Measurements from ENCODE around the gene ZNF516. TPM values are rescaled to one million over a fixed set of nuclear protein-coding genes. Genes with fewer than 3 reads are reported as not detected.

The ZNF516 gene
- total RNA-seq, 4 donors from 2014 or later, result 11.2 to 27.7 (median 16.6) TPM

GRCh38 chr18:76490670-76491472 lies 4.2 kb downstream of the ZNF516 start:
- DNase-seq (ENCODE audit: low spot score), result no peak
- TF ChIP-seq, protein P1, sequence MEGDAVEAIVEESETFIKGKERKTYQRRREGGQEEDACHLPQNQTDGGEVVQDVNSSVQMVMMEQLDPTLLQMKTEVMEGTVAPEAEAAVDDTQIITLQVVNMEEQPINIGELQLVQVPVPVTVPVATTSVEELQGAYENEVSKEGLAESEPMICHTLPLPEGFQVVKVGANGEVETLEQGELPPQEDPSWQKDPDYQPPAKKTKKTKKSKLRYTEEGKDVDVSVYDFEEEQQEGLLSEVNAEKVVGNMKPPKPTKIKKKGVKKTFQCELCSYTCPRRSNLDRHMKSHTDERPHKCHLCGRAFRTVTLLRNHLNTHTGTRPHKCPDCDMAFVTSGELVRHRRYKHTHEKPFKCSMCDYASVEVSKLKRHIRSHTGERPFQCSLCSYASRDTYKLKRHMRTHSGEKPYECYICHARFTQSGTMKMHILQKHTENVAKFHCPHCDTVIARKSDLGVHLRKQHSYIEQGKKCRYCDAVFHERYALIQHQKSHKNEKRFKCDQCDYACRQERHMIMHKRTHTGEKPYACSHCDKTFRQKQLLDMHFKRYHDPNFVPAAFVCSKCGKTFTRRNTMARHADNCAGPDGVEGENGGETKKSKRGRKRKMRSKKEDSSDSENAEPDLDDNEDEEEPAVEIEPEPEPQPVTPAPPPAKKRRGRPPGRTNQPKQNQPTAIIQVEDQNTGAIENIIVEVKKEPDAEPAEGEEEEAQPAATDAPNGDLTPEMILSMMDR (IDR thresholded peaks at IDR 0.05), result no peak
- ATAC-seq (ENCODE audit: low FRiP score), result no peak

GRCh38 chr18:76490033-76490432 lies 5.0 kb downstream of the ZNF516 start:
- ATAC-seq (ENCODE audit: low FRiP score) (no peak), DNase-seq (ENCODE audit: low spot score) (no peak)
- TF ChIP-seq, protein P1 (IDR thresholded peaks at IDR 0.05), result no peak

DNA sequence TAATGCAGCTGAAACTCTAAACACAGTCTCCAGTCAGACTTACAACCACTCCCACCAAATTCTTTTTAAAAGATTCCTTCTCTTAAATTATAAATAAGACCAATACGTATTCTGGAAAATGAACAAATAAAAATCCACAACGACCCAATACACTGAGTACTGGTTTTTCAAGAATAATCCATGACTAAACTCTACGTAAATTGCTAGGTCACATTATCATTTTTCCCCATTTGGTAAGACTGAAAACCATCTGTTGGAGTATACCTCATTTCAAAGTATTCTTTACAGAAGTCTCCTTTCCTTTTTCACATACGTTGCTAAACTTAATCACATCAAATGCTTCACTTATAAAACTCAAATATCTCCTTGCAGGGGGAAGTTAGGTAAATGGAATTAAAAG lies 6.0 kb downstream of the ZNF516 start:
- ATAC-seq (ENCODE audit: low FRiP score), result no peak
- TF ChIP-seq, protein P1 (IDR thresholded peaks at IDR 0.05), result no peak
- DNase-seq (ENCODE audit: low spot score), result no peak

GRCh38 chr18:76488190-76488589 lies 6.9 kb downstream of the ZNF516 start:
- no peak for DNase-seq (ENCODE audit: low spot score)
- TF ChIP-seq, protein P1 (IDR thresholded peaks at IDR 0.05), result no peak
- ATAC-seq (ENCODE audit: low FRiP score), result no peak

DNA sequence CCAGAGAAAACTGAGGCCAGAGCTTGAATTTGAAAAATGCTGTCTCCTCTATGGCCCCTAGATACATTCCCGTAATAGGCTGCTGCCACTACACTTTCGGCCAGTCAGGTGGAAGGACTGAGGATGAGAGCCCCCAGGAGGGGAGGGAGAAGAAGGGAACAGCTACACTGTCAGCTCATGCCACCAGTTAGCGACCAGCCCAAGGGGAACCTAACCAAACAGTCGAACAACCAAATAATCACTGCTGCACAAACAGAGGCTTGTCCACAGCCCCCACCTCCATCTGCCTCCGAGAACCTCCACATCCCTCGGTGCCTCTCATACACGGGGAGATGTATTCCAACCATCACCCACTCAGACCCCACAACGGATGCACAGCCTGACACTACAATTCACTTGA lies 7.3 kb downstream of the ZNF516 start:
- DNase-seq (ENCODE audit: low spot score) (no peak), ATAC-seq (ENCODE audit: low FRiP score) (no peak)
- TF ChIP-seq, protein P1 (IDR thresholded peaks at IDR 0.05), result no peak

DNA sequence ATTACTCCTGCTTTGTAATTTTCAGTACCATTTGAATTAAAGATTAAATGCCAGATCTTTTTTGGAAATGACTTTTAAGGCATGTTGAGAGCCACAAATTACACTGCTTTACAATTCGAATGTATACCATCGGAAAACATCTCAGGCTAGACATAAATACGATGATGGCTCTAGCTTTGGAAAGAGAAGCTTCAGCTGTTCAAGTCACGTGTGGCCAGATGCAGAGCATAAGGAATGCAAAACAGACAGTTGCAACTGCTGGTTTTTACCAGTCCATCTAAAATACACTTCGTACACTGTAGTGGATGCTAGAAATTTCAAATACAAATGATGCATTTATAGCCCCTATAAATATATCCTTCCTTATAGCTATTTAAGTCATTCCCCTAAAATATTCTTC lies 8.0 kb downstream of the ZNF516 start:
- no peak for ATAC-seq (ENCODE audit: low FRiP score)
- TF ChIP-seq, protein P1 (IDR thresholded peaks at IDR 0.05), result no peak
- no peak for DNase-seq (ENCODE audit: low spot score)

DNA sequence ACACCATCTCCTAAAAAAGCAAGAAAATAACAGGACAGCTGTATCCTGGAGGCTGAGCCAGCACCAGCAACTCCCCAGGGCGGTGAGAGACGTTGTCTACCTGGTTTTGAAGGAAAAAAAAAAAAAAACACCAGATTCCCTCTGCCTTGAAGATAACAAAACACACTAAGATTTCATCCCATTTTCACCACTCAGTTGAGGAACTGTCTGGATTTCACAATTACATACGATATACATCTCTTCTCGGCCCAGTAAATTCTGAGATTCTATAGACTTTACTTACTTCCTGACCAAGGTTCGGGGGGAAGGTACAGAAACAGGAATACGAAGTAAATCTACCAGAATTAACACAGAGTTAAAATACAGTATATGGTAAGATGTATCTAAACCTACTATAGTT lies 8.5 kb downstream of the ZNF516 start:
- TF ChIP-seq, protein P1 (IDR thresholded peaks at IDR 0.05), result no peak
- DNase-seq (ENCODE audit: low spot score), result no peak
- ATAC-seq (ENCODE audit: low FRiP score), result no peak
